ENCODE data around the gene RASSF1.

DNA sequence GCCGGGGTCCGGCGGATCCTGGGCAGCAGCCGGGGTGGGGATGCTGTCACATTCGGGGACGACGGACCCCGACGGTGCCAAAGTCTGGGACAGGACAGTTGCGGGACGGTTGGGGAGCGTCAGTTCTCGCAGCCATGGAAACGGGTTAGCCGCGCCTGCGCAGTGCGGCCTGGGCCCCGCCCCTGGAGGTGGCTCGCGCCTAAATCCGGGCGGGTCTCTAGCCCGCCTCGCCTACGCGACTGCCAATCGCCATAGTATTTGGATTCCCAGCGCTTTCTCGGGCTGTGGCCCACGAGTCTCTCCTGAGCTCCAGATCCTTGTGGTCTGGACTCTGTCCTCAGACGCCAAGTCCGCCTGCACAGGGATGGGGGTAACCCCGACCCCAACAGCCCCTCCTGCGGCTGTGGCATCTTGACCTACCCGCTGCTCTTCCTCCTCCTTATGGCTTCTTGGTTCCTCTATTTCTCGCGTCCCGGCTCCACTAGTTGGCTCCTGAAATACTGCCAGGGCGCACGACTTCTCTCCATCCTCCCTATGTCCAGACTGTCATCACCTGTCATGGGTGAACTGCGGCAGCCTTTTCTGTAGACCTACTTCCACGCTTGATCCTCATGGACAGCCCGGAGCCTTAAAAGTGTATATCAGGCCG lies 5.1 kb upstream of the RASSF1 start, which contains the start of gene ZMYND10:
- TF ChIP-seq EZH2 (IDR thresholded peaks at IDR 0.05; ENCODE audit: borderline replicate concordance, low read length), result no peak
- TF ChIP-seq CTCF (IDR thresholded peaks at IDR 0.05; ENCODE audit: low read length), result no peak

Measured in OCI-LY1 (cell line).